Measurements from ENCODE around the gene COL5A3.
"Not testable (repeated sequence)": the region's sequence is repeated elsewhere in the genome, so short reads cannot be mapped to it uniquely, and the experiment has no call there.

The COL5A3 gene

DNA sequence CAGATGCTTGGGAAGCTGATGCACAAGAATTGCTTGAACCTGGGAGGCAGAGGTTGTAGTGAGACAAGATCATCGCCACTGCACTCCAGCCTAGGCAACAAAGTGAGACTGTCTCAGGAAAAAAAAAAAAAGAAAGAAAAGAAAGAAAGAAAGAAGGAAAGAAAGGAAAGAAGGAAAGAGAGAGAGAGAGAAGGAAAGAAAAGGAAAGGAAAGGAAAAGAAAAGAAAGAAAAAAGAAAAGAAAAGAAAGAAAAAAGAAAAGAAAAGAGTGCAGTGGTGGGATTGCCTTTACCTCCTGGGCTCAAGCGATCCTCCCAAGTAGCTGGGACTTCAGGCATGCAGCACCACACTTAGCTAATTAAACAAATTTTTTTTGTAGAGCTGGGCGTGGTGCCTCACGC lies 86.9 kb downstream of the COL5A3 start:
- TF ChIP-seq, protein P1, sequence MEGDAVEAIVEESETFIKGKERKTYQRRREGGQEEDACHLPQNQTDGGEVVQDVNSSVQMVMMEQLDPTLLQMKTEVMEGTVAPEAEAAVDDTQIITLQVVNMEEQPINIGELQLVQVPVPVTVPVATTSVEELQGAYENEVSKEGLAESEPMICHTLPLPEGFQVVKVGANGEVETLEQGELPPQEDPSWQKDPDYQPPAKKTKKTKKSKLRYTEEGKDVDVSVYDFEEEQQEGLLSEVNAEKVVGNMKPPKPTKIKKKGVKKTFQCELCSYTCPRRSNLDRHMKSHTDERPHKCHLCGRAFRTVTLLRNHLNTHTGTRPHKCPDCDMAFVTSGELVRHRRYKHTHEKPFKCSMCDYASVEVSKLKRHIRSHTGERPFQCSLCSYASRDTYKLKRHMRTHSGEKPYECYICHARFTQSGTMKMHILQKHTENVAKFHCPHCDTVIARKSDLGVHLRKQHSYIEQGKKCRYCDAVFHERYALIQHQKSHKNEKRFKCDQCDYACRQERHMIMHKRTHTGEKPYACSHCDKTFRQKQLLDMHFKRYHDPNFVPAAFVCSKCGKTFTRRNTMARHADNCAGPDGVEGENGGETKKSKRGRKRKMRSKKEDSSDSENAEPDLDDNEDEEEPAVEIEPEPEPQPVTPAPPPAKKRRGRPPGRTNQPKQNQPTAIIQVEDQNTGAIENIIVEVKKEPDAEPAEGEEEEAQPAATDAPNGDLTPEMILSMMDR (IDR thresholded peaks at IDR 0.05; ENCODE audit: low read depth, low read length, missing control alignments), result no peak
- DNase-seq (ENCODE audit: low read depth), result no peak
- in situ Hi-C loops (cut with HindIII; ENCODE audit: low sequenced_read_pairs), result no loop called here
- no peak overlapping the region for H3K4me3 ChIP-seq (ENCODE audit: low read depth, low read length)

DNA sequence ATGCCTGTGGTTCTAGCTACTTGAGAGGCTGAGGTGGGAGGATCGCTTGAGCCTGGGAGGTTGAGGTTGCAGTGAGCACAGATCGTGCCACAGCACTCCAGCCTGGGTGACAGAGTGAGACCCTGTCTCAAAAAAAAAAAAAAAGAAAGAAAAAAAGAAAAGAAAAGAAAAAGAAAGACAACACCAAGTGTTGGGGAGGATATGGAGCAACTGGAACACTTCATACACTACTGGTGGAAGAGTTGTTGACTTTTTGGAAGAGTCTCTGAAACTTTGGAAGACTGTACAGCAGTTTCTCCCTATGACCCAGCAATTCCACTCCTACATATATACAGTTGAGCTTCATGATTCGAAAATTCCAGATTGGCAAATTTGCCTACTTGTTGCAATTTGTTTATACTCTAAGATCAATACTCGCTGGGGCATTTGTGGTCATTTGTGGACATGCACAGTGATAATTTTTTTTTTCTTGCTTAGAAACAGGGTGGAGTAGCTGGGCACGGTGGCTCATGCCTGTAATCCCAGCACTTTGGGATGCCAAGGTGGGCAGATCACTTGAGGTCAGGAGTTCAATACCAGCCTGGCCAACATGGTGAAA lies 87.4 kb downstream of the COL5A3 start:
- DNase-seq (ENCODE audit: low read depth); H3K4me3 ChIP-seq (ENCODE audit: low read depth, low read length); in situ Hi-C loops (cut with HindIII; ENCODE audit: low sequenced_read_pairs): not testable (repeated sequence)

DNA sequence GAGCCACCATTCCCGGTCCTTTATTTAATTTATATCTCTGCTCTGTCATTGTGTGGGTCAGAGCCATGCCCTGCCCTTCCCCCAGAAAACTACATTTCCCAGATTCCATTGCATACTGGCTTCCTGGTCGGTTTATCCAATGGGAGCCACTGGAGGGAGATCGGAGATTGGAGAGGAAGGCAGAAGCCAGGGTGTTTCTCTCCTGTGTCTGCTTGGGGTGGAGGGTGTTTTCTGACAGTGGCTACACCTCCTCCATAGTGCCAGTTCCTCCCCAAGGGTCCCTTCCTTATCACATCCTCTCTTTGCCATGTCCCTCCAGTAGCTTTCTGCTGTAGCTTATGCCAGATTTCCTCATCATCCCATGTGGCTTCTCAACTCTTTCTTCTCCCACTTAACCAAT lies 93.0 kb downstream of the COL5A3 start:
- H3K4me3 ChIP-seq (ENCODE audit: low read depth, low read length), result no peak overlapping the region
- in situ Hi-C loops (cut with HindIII; ENCODE audit: low sequenced_read_pairs), result no loop called here
- TF ChIP-seq, protein P1 (IDR thresholded peaks at IDR 0.05; ENCODE audit: low read depth, low read length, missing control alignments), result no peak
- DNase-seq (ENCODE audit: low read depth), result no peak

DNA sequence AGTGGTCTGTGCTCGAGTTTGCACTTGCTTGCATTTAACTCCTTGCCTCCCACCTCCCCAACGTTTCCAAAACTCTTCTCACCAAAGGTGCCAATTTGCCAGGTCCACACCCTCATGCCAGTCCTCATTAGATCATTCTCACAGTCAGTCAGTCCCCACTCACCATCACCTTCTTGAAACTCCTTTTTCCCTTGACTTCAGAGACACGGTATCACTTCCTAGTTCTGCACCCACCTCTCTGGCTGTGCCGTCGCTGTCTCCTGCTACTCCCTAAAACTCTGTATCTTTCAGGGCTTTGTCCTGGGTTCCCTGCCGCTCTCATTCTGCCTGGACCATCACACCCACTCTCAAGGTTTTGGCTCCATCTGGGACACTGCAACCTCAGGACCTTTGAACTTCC lies 93.6 kb downstream of the COL5A3 start:
- TF ChIP-seq, protein P1 (IDR thresholded peaks at IDR 0.05; ENCODE audit: low read depth, low read length, missing control alignments), result no peak
- in situ Hi-C loops (cut with HindIII; ENCODE audit: low sequenced_read_pairs), result no loop called here
- DNase-seq (ENCODE audit: low read depth), result no peak
- no peak overlapping the region for H3K4me3 ChIP-seq (ENCODE audit: low read depth, low read length)

DNA sequence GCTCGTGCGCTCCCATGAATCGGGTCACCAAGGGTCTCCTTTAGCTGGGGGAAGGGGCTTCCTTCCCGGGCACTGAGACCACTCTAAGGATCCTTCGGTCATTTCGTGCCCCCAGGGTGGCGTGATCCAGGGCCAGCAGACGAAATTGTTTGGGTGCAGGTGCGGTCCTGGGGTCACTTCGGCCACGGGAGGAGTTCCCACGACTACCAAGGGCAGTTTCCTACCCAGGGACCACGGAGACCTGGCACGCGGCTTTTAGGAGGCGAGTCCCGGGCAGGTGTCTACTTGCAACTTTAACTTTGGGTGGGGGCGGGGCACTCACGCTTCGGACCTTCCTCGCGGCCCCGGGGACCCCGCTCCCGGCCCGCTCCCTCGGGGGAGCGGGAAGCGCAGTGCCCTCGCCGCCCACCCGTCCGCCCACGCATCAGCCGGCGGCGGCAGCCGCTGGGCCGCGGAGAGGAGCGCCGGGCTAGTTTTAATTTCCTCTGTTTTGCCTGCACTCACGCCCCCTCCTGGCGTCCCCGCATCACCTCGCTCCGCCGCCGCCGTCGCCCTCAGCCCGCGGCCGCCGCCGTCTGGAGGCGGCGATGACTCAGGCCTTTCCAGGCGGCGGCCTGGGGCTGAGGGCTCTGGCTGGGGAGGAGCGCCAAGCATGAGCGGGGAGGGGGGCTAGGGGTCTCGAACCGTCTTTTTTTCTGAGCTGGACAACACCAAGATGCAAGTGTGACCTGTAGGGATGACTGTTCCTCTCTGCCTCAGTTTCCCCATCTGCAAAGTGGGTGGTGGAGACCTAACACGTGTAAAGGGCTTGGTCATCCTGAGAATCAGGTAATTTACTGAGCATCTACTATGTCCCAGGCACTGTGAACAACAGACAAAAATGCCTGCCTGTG lies 95.7 kb downstream of the COL5A3 start:
- in situ Hi-C loops (cut with HindIII; ENCODE audit: low sequenced_read_pairs), result no loop called here
- H3K4me3 ChIP-seq (ENCODE audit: low read depth, low read length), result peak overlapping the region; percentile 36
- TF ChIP-seq, protein P1 (IDR thresholded peaks at IDR 0.05; ENCODE audit: low read depth, low read length, missing control alignments), result peak; percentile 43
- no peak for DNase-seq (ENCODE audit: low read depth)

GRCh38 chr19:9914001-9914314 lies 96.3 kb downstream of the COL5A3 start:
- H3K4me3 ChIP-seq (ENCODE audit: low read depth, low read length), result peak overlapping the region; percentile 36
- in situ Hi-C loops (cut with HindIII; ENCODE audit: low sequenced_read_pairs), result no loop called here
- TF ChIP-seq, protein P1 (IDR thresholded peaks at IDR 0.05; ENCODE audit: low read depth, low read length, missing control alignments), result no peak
- DNase-seq (ENCODE audit: low read depth), result no peak

Measured in astrocyte of the cerebellum (primary cell).